Thyroid gland (tissue), 4 donors: ENCODE measurements around the gene BCLAF1.

Experiments used
- CTCF ChIP-seq, 6 experiments: fragments of 200-600 bp in 3 of 6; fragments of 450-650 bp in 3 of 6; sonication (generic) in 3 of 6; IDR thresholded peaks; one replicate each; pipeline ENCODE4 v1.5.1; 2016 to 2019; ENCODE audit warnings: antibody characterized with exemption in 6 of 6, mild to moderate bottlenecking in 2 of 6, inconsistent platforms in 1 of 6, moderate library complexity in 1 of 6
- POLR2A ChIP-seq, 2 donors: fragments of 450-650 bp; IDR thresholded peaks; one replicate each; pipeline ENCODE4 v1.6.1; 2017; ENCODE audit warnings: antibody characterized with exemption in 2 of 2, mild to moderate bottlenecking in 2 of 2, moderate library complexity in 1 of 2

- no peak for TF ChIP-seq CTCF (IDR thresholded peaks at IDR 0.05)
- TF ChIP-seq POLR2A (IDR thresholded peaks at IDR 0.05): no peak
These were observed 45.5 kb downstream of the BCLAF1 start for GRCh38 chr6:136244061-136244616.
